ENCODE results near the gene TACC3.

GRCh38 chr4:1785592-1785991 is 64.3 kb downstream of the TACC3 start:
- no peak for TF ChIP-seq CTCF (IDR thresholded peaks at IDR 0.05; ENCODE audit: low read length)
- TF ChIP-seq EZH2phosphoT487 (IDR thresholded peaks at IDR 0.05; ENCODE audit: low read length): no peak
- no peak for TF ChIP-seq EZH2 (optimal IDR thresholded peaks at IDR 0.05; ENCODE audit: low read depth, low read length)
